ENCODE results near the gene RAB17. TPM values are rescaled to one million over a fixed set of nuclear protein-coding genes. Genes with fewer than 3 reads are reported as not detected.

The RAB17 gene, protein sequence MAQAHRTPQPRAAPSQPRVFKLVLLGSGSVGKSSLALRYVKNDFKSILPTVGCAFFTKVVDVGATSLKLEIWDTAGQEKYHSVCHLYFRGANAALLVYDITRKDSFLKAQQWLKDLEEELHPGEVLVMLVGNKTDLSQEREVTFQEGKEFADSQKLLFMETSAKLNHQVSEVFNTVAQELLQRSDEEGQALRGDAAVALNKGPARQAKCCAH
- total RNA-seq (2022) (10.6 and 17.2 TPM in 2 replicates), Bru-seq, nascent RNA (percentile 49 among the genes with signal in this experiment), BruChase-seq, experiment 1, labeled RNA remaining after a 6-hour chase (percentile 52 among the genes with signal in this experiment), BruChase-seq, experiment 2, labeled RNA remaining after a 2-hour chase (percentile 51 among the genes with signal in this experiment)
- long read RNA-seq, transcript RAB17-201 (6 exons, 1,966 nt): major isoform, 28 of 45 reads
- long read RNA-seq, partial matches to known transcripts: 0 of 45 reads
- long read RNA-seq, other reads (novel, unspliced or antisense): 8 of 45 reads

DNA sequence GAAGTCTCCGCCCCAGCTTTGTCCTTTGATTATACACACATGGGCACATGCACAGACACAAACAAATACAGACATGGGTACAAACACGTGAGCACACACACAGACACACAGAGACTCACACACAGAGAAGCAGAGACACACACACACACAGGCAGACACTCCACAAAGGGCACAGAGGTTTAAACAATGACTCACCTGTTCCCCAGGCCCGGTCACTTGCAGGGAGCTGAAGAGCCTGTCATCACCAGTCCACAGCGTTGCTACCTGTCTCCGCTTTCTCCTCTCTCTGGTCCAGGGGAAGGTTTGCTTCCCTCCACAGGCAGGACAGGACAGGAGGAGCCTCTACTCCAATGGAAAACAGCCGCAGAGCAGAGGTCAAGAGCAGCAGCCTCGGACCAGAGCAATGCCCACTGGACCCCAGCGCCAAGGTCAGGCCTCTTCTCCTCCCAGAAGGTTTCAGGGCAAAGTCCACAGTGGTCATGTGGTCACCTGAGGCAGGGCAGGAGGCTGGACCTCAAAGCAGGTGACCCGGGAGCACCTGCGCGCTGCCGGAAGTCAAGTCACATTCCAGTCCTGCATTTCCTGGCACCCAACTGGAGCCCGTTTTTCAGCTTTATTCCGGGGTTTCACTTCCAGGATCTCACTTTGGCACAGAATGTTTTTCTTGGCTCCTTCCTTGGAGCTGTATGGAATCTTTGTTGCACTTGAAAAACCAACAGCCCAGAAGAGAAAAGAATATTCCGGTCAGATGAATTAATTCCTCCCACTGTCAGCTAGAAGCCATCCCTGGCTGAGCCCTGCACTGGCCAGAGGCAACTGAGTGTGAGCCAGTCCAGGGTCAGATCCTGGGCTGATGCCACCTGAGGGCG lies at the start of gene RAB17:
Gene RAB17, minus strand, starts transcription at position 463 of the 869 bp plus-strand sequence. CDS start 4,580 bp downstream, outside the sequence.
- CTCF ChIA-PET: interaction anchor here (0.6 to 4.4 kb wide), 7 partner anchors 9 to 155 kb away, joined by 3 to 18 read pairs (median 3); no protein-coding TSS in a partner anchor
- BruUV-seq (replicated peaks): no TSS peak

GRCh38 chr2:237639836-237640220 lies 49.3 kb upstream of the RAB17 start:
- ChIA-PET CTCF (no interaction called here), POLR2A (no interaction called here)
- H3K4me3 Mint-ChIP-seq (ENCODE audit: unreplicated experiment): no peak overlapping the region
- H3K27me3 Mint-ChIP-seq (ENCODE audit: insufficient read depth, unreplicated experiment): peaks cover 17% of the 10 kb centered on the region
- intact Hi-C loops (cut with micrococcal nuclease): no loop called here
- no peaks in the 10 kb centered on the region for H3K9me3 Mint-ChIP-seq (ENCODE audit: unreplicated experiment)
- no peak overlapping the region for H3K27ac Mint-ChIP-seq (ENCODE audit: low read depth, unreplicated experiment)
- TF ChIP-seq CTCF (IDR thresholded peaks at IDR 0.05; ENCODE audit: unreplicated experiment): no peak
- BruUV-seq (replicated peaks): no TSS peak
- peaks cover 6% of the 10 kb centered on the region for H3K36me3 Mint-ChIP-seq (ENCODE audit: insufficient read depth, unreplicated experiment)
- no peaks in the 10 kb centered on the region for H3K4me1 Mint-ChIP-seq (ENCODE audit: insufficient read depth, unreplicated experiment)
- no peak for DNase-seq (ENCODE audit: unreplicated experiment)

More for the DNA sequence above, at the start of gene RAB17:
- peak; percentile 71 for DNase-seq (ENCODE audit: unreplicated experiment)
- H3K4me1 Mint-ChIP-seq (ENCODE audit: insufficient read depth, unreplicated experiment): peaks cover 13% of the 10 kb centered on the region
- TF ChIP-seq CTCF (IDR thresholded peaks at IDR 0.05; ENCODE audit: unreplicated experiment): no peak
- H3K36me3 Mint-ChIP-seq (ENCODE audit: insufficient read depth, unreplicated experiment): no peaks in the 10 kb centered on the region
- H3K27ac Mint-ChIP-seq (ENCODE audit: low read depth, unreplicated experiment): peak within 1 kb of the TSS; percentile 90
- H3K27me3 Mint-ChIP-seq (ENCODE audit: insufficient read depth, unreplicated experiment): no peaks in the 10 kb centered on the region
- intact Hi-C loops (cut with micrococcal nuclease): loop anchor here (5.0 kb wide), 1 partner anchor 67 kb away; no protein-coding TSS in a partner anchor
- peak within 1 kb of the TSS; percentile 77 for H3K4me3 Mint-ChIP-seq (ENCODE audit: unreplicated experiment)
- POLR2A ChIA-PET: interaction anchor here (0.5 to 3.5 kb wide), 30 partner anchors 11 to 662 kb away, joined by 3 to 19 read pairs (median 3); partner anchors contain the start of gene COPS8
- H3K9me3 Mint-ChIP-seq (ENCODE audit: unreplicated experiment): no peaks in the 10 kb centered on the region

DNA sequence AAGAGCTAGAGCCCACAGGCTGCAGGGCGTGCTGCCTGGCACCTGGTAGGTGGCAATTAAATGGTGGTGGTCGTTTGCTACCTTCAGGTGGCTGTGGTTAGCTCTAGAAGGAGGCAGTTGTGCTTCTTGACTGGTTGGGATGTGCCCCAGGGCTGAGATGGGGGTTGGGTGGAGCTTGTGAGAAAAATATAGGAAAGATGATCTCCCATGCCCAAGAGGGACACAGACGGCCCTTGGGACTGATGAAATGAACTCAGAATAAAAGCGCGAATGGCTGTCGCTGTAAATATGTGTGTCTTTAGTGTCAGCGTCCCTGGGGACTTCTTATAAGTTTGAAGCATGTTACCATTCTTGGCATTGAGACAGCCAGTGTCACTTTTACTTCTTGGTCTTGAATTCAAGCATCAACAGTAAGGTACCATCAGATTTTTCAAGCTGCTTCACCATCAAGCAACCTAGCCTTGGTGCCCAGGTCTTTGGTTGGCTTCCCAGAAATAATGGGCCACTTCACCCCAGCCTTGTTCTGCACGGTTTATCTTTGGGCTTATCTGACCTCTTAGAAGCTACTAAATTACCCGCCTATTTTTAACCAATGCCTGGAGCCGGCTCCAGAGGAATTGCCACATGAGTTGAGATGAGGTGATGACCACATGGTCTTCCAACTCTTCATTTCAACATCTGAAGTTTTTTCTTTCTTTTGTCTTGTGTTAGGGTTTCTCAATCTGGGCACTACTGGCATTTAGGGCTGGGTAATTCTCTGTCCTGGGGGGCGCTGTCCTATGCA lies 48.7 kb upstream of the RAB17 start:
- TF ChIP-seq CTCF (IDR thresholded peaks at IDR 0.05; ENCODE audit: unreplicated experiment): no peak
- no peak overlapping the region for H3K27ac Mint-ChIP-seq (ENCODE audit: low read depth, unreplicated experiment)

More for the DNA sequence above, 48.7 kb upstream of the RAB17 start:
- Mint-ChIP-seq H3K4me3 (ENCODE audit: unreplicated experiment) (no peak overlapping the region), H3K27me3 (ENCODE audit: insufficient read depth, unreplicated experiment) (peaks cover 14% of the 10 kb centered on the region), H3K4me1 (ENCODE audit: insufficient read depth, unreplicated experiment) (no peaks in the 10 kb centered on the region), H3K9me3 (ENCODE audit: unreplicated experiment) (no peaks in the 10 kb centered on the region), H3K36me3 (ENCODE audit: insufficient read depth, unreplicated experiment) (peaks cover 6% of the 10 kb centered on the region)
- intact Hi-C loops (cut with micrococcal nuclease): no loop called here
- no TSS peak for BruUV-seq (replicated peaks)
- no peak for DNase-seq (ENCODE audit: unreplicated experiment)
- ChIA-PET POLR2A (interaction anchor here (1.3 kb wide), 1 partner anchor 10 kb away, joined by 3 read pairs; no protein-coding TSS in a partner anchor), CTCF (interaction anchor here (0.6 kb wide), 2 partner anchors 17 to 1113 kb away, joined by 3 to 5 read pairs; no protein-coding TSS in a partner anchor)
